GM12864 (cell line): ENCODE measurements around the gene TFE3.
"Not testable (repeated sequence)": the region's sequence is repeated elsewhere in the genome, so short reads cannot be mapped to it uniquely, and the experiment has no call there.

Experiments
- DNase-seq: peaks from one replicate; pipeline ENCODE4 v3.0.0-alpha.2; 2011; ENCODE audit warnings: low read depth
- H3K4me3 ChIP-seq: 2 replicates; pipeline ENCODE4 v1.5.1; 2011; ENCODE audit warnings: mild to moderate bottlenecking, low read depth, low read length, control low read depth
- CTCF ChIP-seq: IDR thresholded peaks from 2 replicates; pipeline ENCODE4 v1.5.1; 2011; ENCODE audit warnings: low read depth, mild to moderate bottlenecking, moderate library complexity, low read length, control low read depth, inconsistent platforms; ENCODE audit errors: missing control alignments

TFE3 gene

GRCh38 chrX:48992341-48992740, 50.8 kb downstream of the TFE3 start:
- no peak for TF ChIP-seq CTCF

GRCh38 chrX:48989483-48989882, 53.7 kb downstream of the TFE3 start:
- TF ChIP-seq CTCF = no peak
- H3K4me3 ChIP-seq = no peak overlapping the region
- no peak for DNase-seq

More at GRCh38 chrX:48992341-48992740, 50.8 kb downstream of the TFE3 start:
- H3K4me3 ChIP-seq = no peak overlapping the region
- no peak for DNase-seq

GRCh38 chrX:48983896-48984295, 59.3 kb downstream of the TFE3 start:
- TF ChIP-seq CTCF = no peak
- H3K4me3 ChIP-seq = no peak overlapping the region
- no peak for DNase-seq

GRCh38 chrX:48983081-48983480, 60.1 kb downstream of the TFE3 start:
- no peak for TF ChIP-seq CTCF
- H3K4me3 ChIP-seq = no peak overlapping the region
- DNase-seq = no peak

GRCh38 chrX:48981178-48981577, 62.0 kb downstream of the TFE3 start:
- no peak overlapping the region for H3K4me3 ChIP-seq
- no peak for TF ChIP-seq CTCF

GRCh38 chrX:48980341-48980740, 62.8 kb downstream of the TFE3 start:
- not testable (repeated sequence) for DNase-seq

More at GRCh38 chrX:48981178-48981577, 62.0 kb downstream of the TFE3 start:
- DNase-seq = no peak

More at GRCh38 chrX:48980341-48980740, 62.8 kb downstream of the TFE3 start:
- not testable (repeated sequence) for H3K4me3 ChIP-seq
